Karpas-422 (cell line): ENCODE results near the gene NKTR. TPM values are rescaled to one million over a fixed set of nuclear protein-coding genes. Genes with fewer than 3 reads are reported as not detected.

ENCODE experiments used
- DNase-seq: peaks from one replicate; pipeline ENCODE4 v3.0.0-alpha.2; 2015
- H2AFZ ChIP-seq: fragments of 200-600 bp; sonication (generic); 2 replicates; pipeline ENCODE4 v1.6.1; 2014; ENCODE audit warnings: antibody characterized with exemption, low read length, mixed read lengths
- H3K27ac ChIP-seq: fragments of 200-600 bp; sonication (generic); 2 replicates; pipeline ENCODE4 v1.5.1; 2014; ENCODE audit warnings: mild to moderate bottlenecking, low read length, moderate library complexity
- H3K27me3 ChIP-seq: fragments of 200-600 bp; sonication (generic); 2 replicates; pipeline ENCODE4 v1.6.1; 2014; ENCODE audit warnings: low read length, mixed read lengths
- H3K36me3 ChIP-seq: fragments of 200-600 bp; sonication (generic); 2 replicates; pipeline ENCODE4 v1.6.1; 2014; ENCODE audit warnings: low read length, mixed read lengths; ENCODE audit not compliant: insufficient read depth
- H3K4me1 ChIP-seq: fragments of 200-600 bp; sonication (generic); 2 replicates; pipeline ENCODE4 v1.6.1; 2014; ENCODE audit warnings: mild to moderate bottlenecking, low read length, mixed read lengths
- H3K4me2 ChIP-seq: fragments of 200-600 bp; sonication (generic); 2 replicates; pipeline ENCODE4 v1.6.1; 2014; ENCODE audit warnings: low read length, low read depth, mild to moderate bottlenecking; ENCODE audit not compliant: poor library complexity, severe bottlenecking
- H3K4me3 ChIP-seq: fragments of 200-600 bp; sonication (generic); 2 replicates; pipeline ENCODE4 v1.5.1; 2014; ENCODE audit warnings: mild to moderate bottlenecking, antibody characterized with exemption, low read length, mixed read lengths
- H3K79me2 ChIP-seq: fragments of 200-600 bp; sonication (generic); 2 replicates; pipeline ENCODE4 v1.6.1; 2014; ENCODE audit warnings: mild to moderate bottlenecking, low read length, mixed read lengths
- H3K9ac ChIP-seq: fragments of 200-600 bp; sonication (generic); 2 replicates; pipeline ENCODE4 v1.6.0; 2014; ENCODE audit warnings: low read length
- H3K9me2 ChIP-seq: fragments of 200-600 bp; sonication (generic), shearing (Covaris generic); replicated peaks from 2 replicates; pipeline ENCODE4 v1.6.0; 2014; ENCODE audit warnings: mild to moderate bottlenecking, low read length, moderate library complexity; ENCODE audit not compliant: insufficient read depth
- H3K9me3 ChIP-seq: fragments of 300-700, 200-600 bp; sonication (generic); 2 replicates; pipeline ENCODE4 v1.6.1; 2014; ENCODE audit warnings: low read length, mixed read lengths
- H4K20me1 ChIP-seq: fragments of 200-600 bp; sonication (generic); 2 replicates; pipeline ENCODE4 v1.6.1; 2014; ENCODE audit warnings: mild to moderate bottlenecking, antibody characterized with exemption, low read length, low read depth; ENCODE audit not compliant: insufficient read depth
- total RNA-seq: library from RNA; depleted of rRNA; stranded (reverse); fragments of >200 nt; shearing (Covaris generic); gene quantifications from 2 replicates; pipeline ENCODE4 v1.2.3, GENCODE V29; 2014; ENCODE audit warnings: low replicate concordance

Gene NKTR
- total RNA-seq, 1 experiment from 2014 or later = 178 TPM

GRCh38 chr3:42680271-42680670, 79.8 kb downstream of the NKTR start:
- Histone ChIP-seq H4K20me1 (no peaks in the 10 kb centered on the region), H3K27me3 (no peaks in the 10 kb centered on the region), H3K4me2 (no peak overlapping the region), H2AFZ (no peak overlapping the region), H3K4me1 (no peaks in the 10 kb centered on the region), H3K9me2 (no peaks in the 10 kb centered on the region), H3K4me3 (no peak overlapping the region), H3K79me2 (no peaks in the 10 kb centered on the region), H3K9ac (no peak overlapping the region), H3K27ac (no peak overlapping the region), H3K9me3 (no peaks in the 10 kb centered on the region; the same call in 1 of the 2 replicates), H3K36me3 (no peaks in the 10 kb centered on the region)
- no peak for DNase-seq

GRCh38 chr3:42680806-42681205, 80.3 kb downstream of the NKTR start:
- Histone ChIP-seq H3K36me3 (no peaks in the 10 kb centered on the region), H2AFZ (no peak overlapping the region), H3K27ac (no peak overlapping the region), H3K9me2 (no peaks in the 10 kb centered on the region), H3K4me2 (no peak overlapping the region), H3K79me2 (no peaks in the 10 kb centered on the region), H3K9ac (no peak overlapping the region), H3K4me1 (no peaks in the 10 kb centered on the region), H4K20me1 (no peaks in the 10 kb centered on the region), H3K4me3 (no peak overlapping the region), H3K9me3 (no peaks in the 10 kb centered on the region; the same call in 1 of the 2 replicates), H3K27me3 (no peaks in the 10 kb centered on the region)
- no peak for DNase-seq

GRCh38 chr3:42681361-42682038, 81.0 kb downstream of the NKTR start:
- Histone ChIP-seq H3K9me2 (no peaks in the 10 kb centered on the region), H3K79me2 (no peaks in the 10 kb centered on the region)
- DNase-seq = no peak

GRCh38 chr3:42682301-42683070, 82.0 kb downstream of the NKTR start:
- H4K20me1 ChIP-seq = no peaks in the 10 kb centered on the region
- no peak overlapping the region for H3K4me3 ChIP-seq
- H3K9me2 ChIP-seq = no peaks in the 10 kb centered on the region
- H3K4me2 ChIP-seq = no peak overlapping the region
- H3K79me2 ChIP-seq = no peaks in the 10 kb centered on the region
- H3K9ac ChIP-seq = no peak overlapping the region
- no peaks in the 10 kb centered on the region for H3K36me3 ChIP-seq
- no peaks in the 10 kb centered on the region for H3K27me3 ChIP-seq
- H3K4me1 ChIP-seq = no peaks in the 10 kb centered on the region
- H3K9me3 ChIP-seq = no peaks in the 10 kb centered on the region; the same call in 1 of the 2 replicates
- H2AFZ ChIP-seq = no peak overlapping the region
- no peak for DNase-seq
- H3K27ac ChIP-seq = no peak overlapping the region

More at GRCh38 chr3:42681361-42682038, 81.0 kb downstream of the NKTR start:
- H3K27ac ChIP-seq = no peak overlapping the region
- no peak overlapping the region for H3K9ac ChIP-seq
- H3K36me3 ChIP-seq = no peaks in the 10 kb centered on the region
- no peaks in the 10 kb centered on the region for H3K27me3 ChIP-seq
- no peaks in the 10 kb centered on the region for H3K4me1 ChIP-seq
- no peaks in the 10 kb centered on the region for H4K20me1 ChIP-seq
- no peak overlapping the region for H3K4me3 ChIP-seq
- H3K4me2 ChIP-seq = no peak overlapping the region
- no peaks in the 10 kb centered on the region; the same call in 1 of the 2 replicates for H3K9me3 ChIP-seq
- H2AFZ ChIP-seq = no peak overlapping the region

GRCh38 chr3:42683875-42684598, 83.6 kb downstream of the NKTR start:
- no peak for DNase-seq
- H4K20me1 ChIP-seq = no peaks in the 10 kb centered on the region

GRCh38 chr3:42684632-42685362, 84.3 kb downstream of the NKTR start:
- Histone ChIP-seq H2AFZ (no peak overlapping the region), H3K4me2 (no peak overlapping the region)

More at GRCh38 chr3:42683875-42684598, 83.6 kb downstream of the NKTR start:
- Histone ChIP-seq H3K36me3 (no peaks in the 10 kb centered on the region), H3K4me1 (no peaks in the 10 kb centered on the region), H3K4me3 (no peak overlapping the region), H3K9me3 (no peaks in the 10 kb centered on the region), H3K27ac (no peak overlapping the region), H2AFZ (no peak overlapping the region), H3K9me2 (no peaks in the 10 kb centered on the region), H3K9ac (no peak overlapping the region), H3K79me2 (no peaks in the 10 kb centered on the region), H3K4me2 (no peak overlapping the region), H3K27me3 (no peaks in the 10 kb centered on the region)

GRCh38 chr3:42685363-42685881, 84.9 kb downstream of the NKTR start, which contains the start of gene KLHL40:
Gene KLHL40, plus strand, starts transcription at chr3:42685537. Its CDS starts 82 bp downstream, at chr3:42685619.
- H3K27ac ChIP-seq = no peak within 1 kb of the TSS
- H3K36me3 ChIP-seq = no peaks in the 10 kb centered on the region
- H3K9me2 ChIP-seq = no peaks in the 10 kb centered on the region
- DNase-seq = no peak
- no peaks in the 10 kb centered on the region for H3K27me3 ChIP-seq
- H4K20me1 ChIP-seq = no peaks in the 10 kb centered on the region
- H3K9ac ChIP-seq = no peak within 1 kb of the TSS
- H3K4me3 ChIP-seq = no peak within 1 kb of the TSS
- no peak within 1 kb of the TSS for H2AFZ ChIP-seq
- no peaks in the 10 kb centered on the region for H3K79me2 ChIP-seq
- H3K4me1 ChIP-seq = no peaks in the 10 kb centered on the region
- no peak within 1 kb of the TSS for H3K4me2 ChIP-seq
- H3K9me3 ChIP-seq = no peaks in the 10 kb centered on the region

More at GRCh38 chr3:42684632-42685362, 84.3 kb downstream of the NKTR start:
- Histone ChIP-seq H3K9me3 (no peaks in the 10 kb centered on the region), H3K4me3 (no peak overlapping the region), H3K27ac (no peak overlapping the region), H3K9me2 (no peaks in the 10 kb centered on the region), H3K9ac (no peak overlapping the region), H3K4me1 (no peaks in the 10 kb centered on the region), H3K36me3 (no peaks in the 10 kb centered on the region), H3K27me3 (no peaks in the 10 kb centered on the region), H4K20me1 (no peaks in the 10 kb centered on the region), H3K79me2 (no peaks in the 10 kb centered on the region)
- DNase-seq = no peak
